Measurements from ENCODE around the gene CHST8.

The CHST8 gene

GRCh38 chr19:33737681-33738371, 116.1 kb downstream of the CHST8 start:
- no peak for DNase-seq (ENCODE audit: low spot score)

- peak; percentile 80 for DNase-seq (ENCODE audit: low spot score)
Observed at GRCh38 chr19:33740811-33741396, 119.2 kb downstream of the CHST8 start.

GRCh38 chr19:33745297-33745696, 123.5 kb downstream of the CHST8 start:
- no peak for DNase-seq (ENCODE audit: low spot score)

GRCh38 chr19:33746159-33746558, 124.4 kb downstream of the CHST8 start:
- no peak for DNase-seq (ENCODE audit: low spot score)

GRCh38 chr19:33747273-33747672, 125.5 kb downstream of the CHST8 start:
- DNase-seq (ENCODE audit: low spot score): no peak

GRCh38 chr19:33748231-33748630, 126.5 kb downstream of the CHST8 start:
- no peak for DNase-seq (ENCODE audit: low spot score)

GRCh38 chr19:33749016-33749415, 127.3 kb downstream of the CHST8 start:
- DNase-seq (ENCODE audit: low spot score): no peak

GRCh38 chr19:33749619-33750175, 127.9 kb downstream of the CHST8 start:
- DNase-seq (ENCODE audit: low spot score): no peak

GRCh38 chr19:33750587-33751435, 129.1 kb downstream of the CHST8 start:
- DNase-seq (ENCODE audit: low spot score): no peak

GRCh38 chr19:33751436-33751770, 129.7 kb downstream of the CHST8 start:
- no peak for DNase-seq (ENCODE audit: low spot score)

- DNase-seq (ENCODE audit: low spot score): no peak
Observed at GRCh38 chr19:33752018-33752800, 130.5 kb downstream of the CHST8 start.

- no peak for DNase-seq (ENCODE audit: low spot score)
Observed at GRCh38 chr19:33752945-33753344, 131.2 kb downstream of the CHST8 start.

- no peak for DNase-seq (ENCODE audit: low spot score)
Observed at GRCh38 chr19:33754361-33754760, 132.6 kb downstream of the CHST8 start.

- no peak for DNase-seq (ENCODE audit: low spot score)
Observed at GRCh38 chr19:33755099-33756035, 133.6 kb downstream of the CHST8 start.

GRCh38 chr19:33756177-33756576, 134.4 kb downstream of the CHST8 start:
- DNase-seq (ENCODE audit: low spot score): no peak

GRCh38 chr19:33758541-33759013, 136.8 kb downstream of the CHST8 start:
- DNase-seq (ENCODE audit: low spot score): no peak

GRCh38 chr19:33759356-33759755, 137.6 kb downstream of the CHST8 start:
- DNase-seq (ENCODE audit: low spot score): no peak

- DNase-seq (ENCODE audit: low spot score): no peak
Observed at GRCh38 chr19:33763633-33764371, 142.0 kb downstream of the CHST8 start.

- DNase-seq (ENCODE audit: low spot score): no peak
Observed at GRCh38 chr19:33766623-33767022, 144.9 kb downstream of the CHST8 start.

GRCh38 chr19:33767898-33768413, 146.2 kb downstream of the CHST8 start:
- DNase-seq (ENCODE audit: low spot score): peak; percentile 82
